HepG2 (cell line): ENCODE results near the gene EMC9. TPM values are rescaled to one million over a fixed set of nuclear protein-coding genes. Genes with fewer than 3 reads are reported as not detected.

Experiments used
- ATAC-seq: fragments of 200-7000 bp; cut with Tn5 transposase; 3 replicates; pipeline ENCODE4 v1.9.1; 2020; ENCODE audit warnings: mild to moderate bottlenecking, moderate library complexity
- BruUV-seq: library from RNA; stranded (reverse); fragments of 400-500 nt; replicated peaks from 2 replicates; lab custom pipeline; 2021; lab: Mats Ljungman, UMichigan
- CTCF ChIA-PET: fragments of 300-600 bp; formaldehyde crosslinking; extraction: SDS; loops from one replicate; lab custom pipeline; 2021; ENCODE audit warnings: low total read pairs, inconsistent platforms, low intra/inter-chr PET ratio; lab: Yijun Ruan, JAX
- POLR2A ChIA-PET: fragments of 350-600 bp; sonication (Branson Sonifier 250); formaldehyde crosslinking; loops from one replicate; lab custom pipeline; 2020; ENCODE audit warnings: antibody characterized with exemption, inconsistent platforms; lab: Yijun Ruan, JAX
- DNase-seq: peaks from one replicate; pipeline ENCODE4 v3.0.0-alpha.2; 2015; ENCODE audit warnings: low spot score
- FAIRE-seq: peaks from 3 replicates; lab custom pipeline; 2011; peaks lifted over from hg19 to GRCh38; lab: Jason Lieb, UNC
- H2AFZ ChIP-seq: one replicate; pipeline ENCODE4 v1.6.1; 2011; ENCODE audit warnings: low read length, inconsistent platforms
- H3K27ac ChIP-seq: fragments of 300-600 bp; 3 replicates; pipeline ENCODE4 v1.8.0; 2011; ENCODE audit warnings: mixed run types, mild to moderate bottlenecking, mixed read lengths, low read length, inconsistent platforms; ENCODE audit not compliant: insufficient read depth; ENCODE audit errors: extremely low read length
- H3K27me3 ChIP-seq, 2 experiments: fragments of 200-600 bp in 1 of 2; 2 replicates in 1 of 2; 3 replicates in 1 of 2; pipeline versions ENCODE4 v1.6.0 to v1.8.0; 2011; ENCODE audit warnings: low read length in 2 of 2, mild to moderate bottlenecking in 2 of 2, moderate library complexity in 2 of 2, inconsistent platforms in 1 of 2; ENCODE audit not compliant: insufficient read depth in 2 of 2, control insufficient read depth in 1 of 2
- H3K36me3 ChIP-seq, 2 experiments: fragments of 200-600 bp in 1 of 2; replicated peaks in 1 of 2; 2 replicates in 1 of 2; 3 replicates in 1 of 2; pipeline versions ENCODE4 v1.5.1 to v1.8.0; 2011; ENCODE audit warnings: low read length in 2 of 2, inconsistent platforms in 1 of 2; ENCODE audit not compliant: insufficient read depth in 2 of 2, control insufficient read depth in 1 of 2
- H3K4me1 ChIP-seq: 2 replicates; pipeline ENCODE4 v1.5.1; 2012; ENCODE audit warnings: low read length, inconsistent platforms; ENCODE audit not compliant: insufficient read depth
- H3K4me2 ChIP-seq: 2 replicates; pipeline ENCODE4 v1.6.0; 2011; ENCODE audit warnings: low read depth, low read length, inconsistent platforms
- H3K4me3 ChIP-seq, 3 experiments: fragments of 200-600 bp in 1 of 3; sonication (generic), shearing (Covaris generic) in 1 of 3; replicated peaks in 1 of 3; 2 replicates each; pipeline ENCODE4 v1.5.1; 2011 to 2016; ENCODE audit warnings: low read length in 3 of 3, inconsistent platforms in 2 of 3, low read depth in 2 of 3, mild to moderate bottlenecking in 2 of 3, control low read depth in 1 of 3, mixed read lengths in 1 of 3; ENCODE audit not compliant: insufficient read depth in 1 of 3
- H3K79me2 ChIP-seq: one replicate; pipeline ENCODE4 v1.6.1; 2011; ENCODE audit warnings: low read length, inconsistent platforms; ENCODE audit not compliant: insufficient read depth
- H3K9ac ChIP-seq: 2 replicates; pipeline ENCODE4 v1.6.0; 2011; ENCODE audit warnings: mild to moderate bottlenecking, low read depth, low read length, inconsistent platforms; ENCODE audit not compliant: insufficient read depth
- H3K9me3 ChIP-seq: 2 replicates; pipeline ENCODE4 v1.5.1; 2012; ENCODE audit warnings: mild to moderate bottlenecking, low read length
- H4K20me1 ChIP-seq: 2 replicates; pipeline ENCODE4 v1.6.0; 2011; ENCODE audit warnings: inconsistent platforms, mild to moderate bottlenecking, low read length, moderate library complexity; ENCODE audit not compliant: insufficient read depth
- AGO2 ChIP-seq: fragments of 200-400 bp; formaldehyde crosslinking; optimal IDR thresholded peaks from 2 replicates; pipeline ENCODE3; 2017; ENCODE audit warnings: mild to moderate bottlenecking, low read depth, low read length, moderate library complexity
- MYC ChIP-seq: sonication (generic); formaldehyde crosslinking; IDR thresholded peaks from 2 replicates; pipeline ENCODE4 v1.9.0; 2021; ENCODE audit warnings: missing genetic modification reagents, borderline replicate concordance
- NFIB ChIP-seq: sonication (generic); formaldehyde crosslinking; IDR thresholded peaks from 2 replicates; pipeline ENCODE4 v1.9.0; 2021; ENCODE audit warnings: missing genetic modification reagents, mild to moderate bottlenecking, borderline replicate concordance
- NFKB2 ChIP-seq: sonication (generic); formaldehyde crosslinking; IDR thresholded peaks from 2 replicates; pipeline ENCODE4 v1.4.0; 2020; ENCODE audit warnings: missing genetic modification reagents, borderline replicate concordance
- TSC22D2 ChIP-seq: sonication (generic); formaldehyde crosslinking; IDR thresholded peaks from 2 replicates; pipeline ENCODE4 v1.5.1; 2020; ENCODE audit warnings: missing genetic modification reagents, mild to moderate bottlenecking, borderline replicate concordance
- ZFP62 ChIP-seq: sonication (generic); formaldehyde crosslinking; IDR thresholded peaks from 2 replicates; pipeline ENCODE4 v1.4.0; 2020; ENCODE audit warnings: missing genetic modification reagents
- ZIK1 ChIP-seq: sonication (generic); formaldehyde crosslinking; IDR thresholded peaks from 2 replicates; pipeline ENCODE4 v1.5.0; 2020; ENCODE audit warnings: mild to moderate bottlenecking, low read depth, missing genetic modification reagents, borderline replicate concordance
- ZNF224 ChIP-seq: sonication (generic); formaldehyde crosslinking; IDR thresholded peaks from 2 replicates; pipeline ENCODE4 v1.5.0; 2020; ENCODE audit warnings: mild to moderate bottlenecking, missing genetic modification reagents
- ZNF225 ChIP-seq: sonication (generic); formaldehyde crosslinking; IDR thresholded peaks from 2 replicates; pipeline ENCODE4 v1.4.0; 2020; ENCODE audit warnings: mild to moderate bottlenecking, missing genetic modification reagents
- ZNF562 ChIP-seq: sonication (generic); formaldehyde crosslinking; IDR thresholded peaks from 2 replicates; pipeline ENCODE4 v1.8.0; 2022; ENCODE audit warnings: missing genetic modification reagents, borderline replicate concordance
- ZNF598 ChIP-seq: sonication (generic); formaldehyde crosslinking; IDR thresholded peaks from 2 replicates; pipeline ENCODE4 v1.5.1; 2020; ENCODE audit warnings: mild to moderate bottlenecking, missing genetic modification reagents, borderline replicate concordance
- ZNF660 ChIP-seq: sonication (generic); formaldehyde crosslinking; IDR thresholded peaks from 2 replicates; pipeline ENCODE4 v1.5.1; 2020; ENCODE audit warnings: mild to moderate bottlenecking, low read depth, missing genetic modification reagents, borderline replicate concordance
- whole genome bisulfite sequencing: methylation state at CpG from one replicate; pipeline ENCODE4 v1.1.6; 2017; ENCODE audit warnings: low lambda C conversion rate; 5-methylcytosine and 5-hydroxymethylcytosine counted together
- in situ Hi-C: cut with HindIII; loops from 2 replicates; pipeline ENCODE4 v1.10.0; 2017; ENCODE audit warnings: low pct_unique_long_range_greater_than_20kb; ENCODE audit not compliant: extremely low pct_ligation_motif_present
- intact Hi-C: fragments of 100-400 bp; cut with micrococcal nuclease; formaldehyde crosslinking; loops from one replicate; pipeline ENCODE4 v1.10.0; 2022; ENCODE audit not compliant: unreplicated experiment
- polyA plus RNA-seq, 8 experiments: library from polyadenylated mRNA; depleted of rRNA in 3 of 8; stranded (reverse) in 7 of 8; unstranded in 1 of 8; fragments of >200 nt; fragmentation: Illumina TruSeq in 4 of 8; extraction: Trizol in 4 of 8; gene quantifications; 2 replicates each; pipeline versions ENCODE4 v1.2.1 to v1.2.3, GENCODE V29; 2011 to 2016; ENCODE audit warnings: low read depth in 4 of 8, missing spikeins in 1 of 8, mixed read lengths in 1 of 8; ENCODE audit not compliant: insufficient read depth in 1 of 8
- total RNA-seq, 5 experiments: library from RNA; depleted of rRNA; stranded (reverse); fragments of >200 nt; fragmentation: Illumina TruSeq; extraction: Trizol; gene quantifications; 2 replicates each; pipeline ENCODE4 v1.2.3, GENCODE V29; 2016; ENCODE audit warnings: low read depth in 1 of 5
- TF ChIP-seq, protein P1 (sequence below): sonication (generic); formaldehyde crosslinking; IDR thresholded peaks from 2 replicates; pipeline ENCODE4 v1.8.0; 2023; ENCODE audit warnings: mild to moderate bottlenecking, missing genetic modification reagents
- TF ChIP-seq, protein P2 (sequence below): sonication (generic); formaldehyde crosslinking; IDR thresholded peaks from 2 replicates; pipeline ENCODE4 v1.4.0; 2020; ENCODE audit warnings: missing genetic modification reagents
- TF ChIP-seq, protein P3 (sequence below): sonication (generic); formaldehyde crosslinking; IDR thresholded peaks from 2 replicates; pipeline ENCODE4 v1.4.0; 2020; ENCODE audit warnings: missing genetic modification reagents

Gene EMC9
- total and polyA plus RNA-seq, 2 of the 13 experiments (the other 11 are each of a cell fraction or from before 2014, with no cell fraction given) = 60.5 to 78.7 TPM

GRCh38 chr14:24132061-24132685 is 9.2 kb downstream of the EMC9 start:
- Histone ChIP-seq H3K79me2 (peaks cover 11% of the 10 kb centered on the region), H3K27ac (peak overlapping the region; percentile 48), H3K27me3 (no peaks in the 10 kb centered on the region; a peak in 1 of 5 replicates), H3K9ac (no peak overlapping the region; the same call in 1 of the 2 replicates), H3K36me3 (peaks cover 0 to under 1% of the 10 kb centered on the region in 2 experiments; a peak in 2 of 5 replicates), H3K4me1 (peaks cover 59% of the 10 kb centered on the region), H4K20me1 (peaks cover 4% of the 10 kb centered on the region; the same call in 1 of the 2 replicates), H3K9me3 (no peaks in the 10 kb centered on the region), H3K4me3 (no peak overlapping the region), H3K4me2 (no peak overlapping the region; the same call in 1 of the 2 replicates), H2AFZ (no peak overlapping the region)
- ChIA-PET CTCF (no interaction called here), POLR2A (interaction anchor here (1.5 to 22.7 kb wide), 6 partner anchors 9 to 38 kb away, joined by 4 to 977 read pairs (median 11); partner anchors contain the start of genes DCAF11, EMC9, IRF9 and NRL)
- FAIRE-seq (no peak), DNase-seq (no peak), ATAC-seq (no peak)
- 88% methylated on average over 24 of the region's 24 CpGs for WGBS
- no TSS peak for BruUV-seq
- in situ Hi-C loops (loop anchor here (25.0 kb wide), 1 partner anchor 820 kb away; the partner anchor contains the start of genes BCL2L2, PABPN1 and PPP1R3E), intact Hi-C loops (no loop called here)
- TF ChIP-seq ZNF562 (CRISPR knock-in tag) (no peak), MYC (CRISPR knock-in tag) (0 out of 2 replicates have a peak, but pooled peaks have one; percentile 19), ZNF598 (CRISPR knock-in tag) (peak; percentile 36; the same call in 1 of the 2 replicates), ZIK1 (CRISPR knock-in tag) (0 out of 2 replicates have a peak, but pooled peaks have one; percentile 4), TSC22D2 (no peak), AGO2 (peak; percentile 51), ZNF225 (CRISPR knock-in tag) (peak; percentile 53; the same call in 1 of the 2 replicates), ZNF660 (CRISPR knock-in tag) (no peak), ZFP62 (CRISPR knock-in tag) (peak; percentile 67; the same call in 1 of the 2 replicates), NFIB (0 out of 2 replicates have a peak, but pooled peaks have one; percentile 32), NFKB2 (peak; percentile 67; the same call in 1 of the 2 replicates), ZNF224 (CRISPR knock-in tag) (no peak)
- TF ChIP-seq, protein P1, sequence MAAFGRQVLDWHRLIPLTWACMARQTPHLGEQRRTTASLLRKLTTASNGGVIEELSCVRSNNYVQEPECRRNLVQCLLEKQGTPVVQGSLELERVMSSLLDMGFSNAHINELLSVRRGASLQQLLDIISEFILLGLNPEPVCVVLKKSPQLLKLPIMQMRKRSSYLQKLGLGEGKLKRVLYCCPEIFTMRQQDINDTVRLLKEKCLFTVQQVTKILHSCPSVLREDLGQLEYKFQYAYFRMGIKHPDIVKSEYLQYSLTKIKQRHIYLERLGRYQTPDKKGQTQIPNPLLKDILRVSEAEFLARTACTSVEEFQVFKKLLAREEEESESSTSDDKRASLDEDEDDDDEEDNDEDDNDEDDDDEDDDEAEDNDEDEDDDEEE (CRISPR knock-in tag) = no peak
- TF ChIP-seq, protein P2, sequence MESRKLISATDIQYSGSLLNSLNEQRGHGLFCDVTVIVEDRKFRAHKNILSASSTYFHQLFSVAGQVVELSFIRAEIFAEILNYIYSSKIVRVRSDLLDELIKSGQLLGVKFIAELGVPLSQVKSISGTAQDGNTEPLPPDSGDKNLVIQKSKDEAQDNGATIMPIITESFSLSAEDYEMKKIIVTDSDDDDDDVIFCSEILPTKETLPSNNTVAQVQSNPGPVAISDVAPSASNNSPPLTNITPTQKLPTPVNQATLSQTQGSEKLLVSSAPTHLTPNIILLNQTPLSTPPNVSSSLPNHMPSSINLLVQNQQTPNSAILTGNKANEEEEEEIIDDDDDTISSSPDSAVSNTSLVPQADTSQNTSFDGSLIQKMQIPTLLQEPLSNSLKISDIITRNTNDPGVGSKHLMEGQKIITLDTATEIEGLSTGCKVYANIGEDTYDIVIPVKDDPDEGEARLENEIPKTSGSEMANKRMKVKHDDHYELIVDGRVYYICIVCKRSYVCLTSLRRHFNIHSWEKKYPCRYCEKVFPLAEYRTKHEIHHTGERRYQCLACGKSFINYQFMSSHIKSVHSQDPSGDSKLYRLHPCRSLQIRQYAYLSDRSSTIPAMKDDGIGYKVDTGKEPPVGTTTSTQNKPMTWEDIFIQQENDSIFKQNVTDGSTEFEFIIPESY (CRISPR knock-in tag) = peak; percentile 70
- TF ChIP-seq, protein P3, sequence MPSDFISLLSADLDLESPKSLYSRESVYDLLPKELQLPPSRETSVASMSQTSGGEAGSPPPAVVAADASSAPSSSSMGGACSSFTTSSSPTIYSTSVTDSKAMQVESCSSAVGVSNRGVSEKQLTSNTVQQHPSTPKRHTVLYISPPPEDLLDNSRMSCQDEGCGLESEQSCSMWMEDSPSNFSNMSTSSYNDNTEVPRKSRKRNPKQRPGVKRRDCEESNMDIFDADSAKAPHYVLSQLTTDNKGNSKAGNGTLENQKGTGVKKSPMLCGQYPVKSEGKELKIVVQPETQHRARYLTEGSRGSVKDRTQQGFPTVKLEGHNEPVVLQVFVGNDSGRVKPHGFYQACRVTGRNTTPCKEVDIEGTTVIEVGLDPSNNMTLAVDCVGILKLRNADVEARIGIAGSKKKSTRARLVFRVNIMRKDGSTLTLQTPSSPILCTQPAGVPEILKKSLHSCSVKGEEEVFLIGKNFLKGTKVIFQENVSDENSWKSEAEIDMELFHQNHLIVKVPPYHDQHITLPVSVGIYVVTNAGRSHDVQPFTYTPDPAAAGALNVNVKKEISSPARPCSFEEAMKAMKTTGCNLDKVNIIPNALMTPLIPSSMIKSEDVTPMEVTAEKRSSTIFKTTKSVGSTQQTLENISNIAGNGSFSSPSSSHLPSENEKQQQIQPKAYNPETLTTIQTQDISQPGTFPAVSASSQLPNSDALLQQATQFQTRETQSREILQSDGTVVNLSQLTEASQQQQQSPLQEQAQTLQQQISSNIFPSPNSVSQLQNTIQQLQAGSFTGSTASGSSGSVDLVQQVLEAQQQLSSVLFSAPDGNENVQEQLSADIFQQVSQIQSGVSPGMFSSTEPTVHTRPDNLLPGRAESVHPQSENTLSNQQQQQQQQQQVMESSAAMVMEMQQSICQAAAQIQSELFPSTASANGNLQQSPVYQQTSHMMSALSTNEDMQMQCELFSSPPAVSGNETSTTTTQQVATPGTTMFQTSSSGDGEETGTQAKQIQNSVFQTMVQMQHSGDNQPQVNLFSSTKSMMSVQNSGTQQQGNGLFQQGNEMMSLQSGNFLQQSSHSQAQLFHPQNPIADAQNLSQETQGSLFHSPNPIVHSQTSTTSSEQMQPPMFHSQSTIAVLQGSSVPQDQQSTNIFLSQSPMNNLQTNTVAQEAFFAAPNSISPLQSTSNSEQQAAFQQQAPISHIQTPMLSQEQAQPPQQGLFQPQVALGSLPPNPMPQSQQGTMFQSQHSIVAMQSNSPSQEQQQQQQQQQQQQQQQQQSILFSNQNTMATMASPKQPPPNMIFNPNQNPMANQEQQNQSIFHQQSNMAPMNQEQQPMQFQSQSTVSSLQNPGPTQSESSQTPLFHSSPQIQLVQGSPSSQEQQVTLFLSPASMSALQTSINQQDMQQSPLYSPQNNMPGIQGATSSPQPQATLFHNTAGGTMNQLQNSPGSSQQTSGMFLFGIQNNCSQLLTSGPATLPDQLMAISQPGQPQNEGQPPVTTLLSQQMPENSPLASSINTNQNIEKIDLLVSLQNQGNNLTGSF (CRISPR knock-in tag) = 0 out of 2 replicates have a peak, but pooled peaks have one; percentile 53
